Measurements from ENCODE around the gene KCNH3. TPM values are rescaled to one million over a fixed set of nuclear protein-coding genes. Genes with fewer than 3 reads are reported as not detected.

KCNH3 gene
- polyA plus RNA-seq, 1 donor from 2014 or later = 0.63 TPM

DNA sequence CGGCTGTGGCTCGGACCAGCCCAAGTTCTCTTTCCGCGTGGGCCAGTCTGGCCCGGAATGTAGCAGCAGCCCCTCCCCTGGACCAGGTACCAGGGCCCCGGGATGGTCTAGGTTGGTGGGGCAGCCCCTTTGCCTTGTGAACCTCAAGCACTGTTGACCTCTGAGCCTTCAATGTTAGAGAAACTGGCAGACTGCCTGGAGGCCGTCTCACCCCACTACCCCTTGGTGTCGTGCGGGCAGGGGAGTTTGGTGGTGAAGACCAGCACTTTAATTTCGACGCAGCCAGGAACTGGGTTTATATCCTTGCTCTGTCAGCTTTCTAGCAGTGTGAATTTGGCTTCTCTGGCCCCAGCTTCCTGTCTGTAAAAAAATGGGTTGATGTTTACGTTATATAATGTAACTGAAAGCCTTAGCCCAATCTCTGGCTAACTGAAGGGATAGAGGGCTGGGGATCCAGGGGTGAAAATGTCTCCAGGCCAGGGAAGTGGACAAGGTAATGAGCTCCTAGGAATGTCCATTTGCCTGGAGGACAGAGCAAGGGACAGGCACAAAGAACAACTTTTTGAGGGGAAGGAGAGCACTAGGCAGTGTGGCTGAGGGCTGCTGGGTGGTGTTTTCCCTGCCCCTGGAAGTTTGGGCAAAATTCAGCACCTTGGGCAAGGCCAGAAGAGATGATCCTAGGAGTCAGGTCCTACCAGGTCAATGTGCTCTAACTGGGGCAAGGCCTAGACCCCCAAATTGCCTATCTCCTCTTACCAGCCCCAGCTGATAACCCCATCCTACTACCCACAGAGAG is 17.8 kb downstream of the KCNH3 start:
- Histone ChIP-seq H2AFZ (ENCODE audit: low read depth, low read length) (no peak overlapping the region), H3F3A (ENCODE audit: insufficient read depth, low read length, poor library complexity, severe bottlenecking) (no peaks in the 10 kb centered on the region), H3K27me3 (ENCODE audit: insufficient read depth, low read depth, low read length) (no peaks in the 10 kb centered on the region), H3K4me2 (ENCODE audit: low read length) (no peak overlapping the region), H3K9ac (ENCODE audit: low read length) (no peak overlapping the region), H3K4me3 (ENCODE audit: low read length) (no peak overlapping the region), H3K9me2 (ENCODE audit: insufficient read depth, low read length) (no peaks in the 10 kb centered on the region), H3K36me3 (ENCODE audit: insufficient read depth, low read length) (no peaks in the 10 kb centered on the region), H3K27ac (ENCODE audit: low read length) (no peak overlapping the region), H3K79me2 (replicated peaks; ENCODE audit: insufficient read depth, low read length) (no peaks in the 10 kb centered on the region), H4K20me1 (ENCODE audit: insufficient read depth) (no peaks in the 10 kb centered on the region), H3K9me3 (ENCODE audit: low read length) (no peaks in the 10 kb centered on the region)
- TF ChIP-seq CTCF (IDR thresholded peaks at IDR 0.05; ENCODE audit: poor library complexity, severe bottlenecking) = no peak
- no peak for TF ChIP-seq TAF1 (IDR thresholded peaks at IDR 0.05; ENCODE audit: low read depth)
- TF ChIP-seq, protein P1, sequence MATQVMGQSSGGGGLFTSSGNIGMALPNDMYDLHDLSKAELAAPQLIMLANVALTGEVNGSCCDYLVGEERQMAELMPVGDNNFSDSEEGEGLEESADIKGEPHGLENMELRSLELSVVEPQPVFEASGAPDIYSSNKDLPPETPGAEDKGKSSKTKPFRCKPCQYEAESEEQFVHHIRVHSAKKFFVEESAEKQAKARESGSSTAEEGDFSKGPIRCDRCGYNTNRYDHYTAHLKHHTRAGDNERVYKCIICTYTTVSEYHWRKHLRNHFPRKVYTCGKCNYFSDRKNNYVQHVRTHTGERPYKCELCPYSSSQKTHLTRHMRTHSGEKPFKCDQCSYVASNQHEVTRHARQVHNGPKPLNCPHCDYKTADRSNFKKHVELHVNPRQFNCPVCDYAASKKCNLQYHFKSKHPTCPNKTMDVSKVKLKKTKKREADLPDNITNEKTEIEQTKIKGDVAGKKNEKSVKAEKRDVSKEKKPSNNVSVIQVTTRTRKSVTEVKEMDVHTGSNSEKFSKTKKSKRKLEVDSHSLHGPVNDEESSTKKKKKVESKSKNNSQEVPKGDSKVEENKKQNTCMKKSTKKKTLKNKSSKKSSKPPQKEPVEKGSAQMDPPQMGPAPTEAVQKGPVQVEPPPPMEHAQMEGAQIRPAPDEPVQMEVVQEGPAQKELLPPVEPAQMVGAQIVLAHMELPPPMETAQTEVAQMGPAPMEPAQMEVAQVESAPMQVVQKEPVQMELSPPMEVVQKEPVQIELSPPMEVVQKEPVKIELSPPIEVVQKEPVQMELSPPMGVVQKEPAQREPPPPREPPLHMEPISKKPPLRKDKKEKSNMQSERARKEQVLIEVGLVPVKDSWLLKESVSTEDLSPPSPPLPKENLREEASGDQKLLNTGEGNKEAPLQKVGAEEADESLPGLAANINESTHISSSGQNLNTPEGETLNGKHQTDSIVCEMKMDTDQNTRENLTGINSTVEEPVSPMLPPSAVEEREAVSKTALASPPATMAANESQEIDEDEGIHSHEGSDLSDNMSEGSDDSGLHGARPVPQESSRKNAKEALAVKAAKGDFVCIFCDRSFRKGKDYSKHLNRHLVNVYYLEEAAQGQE (IDR thresholded peaks at IDR 0.05; ENCODE audit: borderline replicate concordance) = no peak
- TF ChIP-seq EP300 (conservative IDR thresholded peaks at IDR 0.05; ENCODE audit: poor library complexity, severe bottlenecking) = no peak

DNA sequence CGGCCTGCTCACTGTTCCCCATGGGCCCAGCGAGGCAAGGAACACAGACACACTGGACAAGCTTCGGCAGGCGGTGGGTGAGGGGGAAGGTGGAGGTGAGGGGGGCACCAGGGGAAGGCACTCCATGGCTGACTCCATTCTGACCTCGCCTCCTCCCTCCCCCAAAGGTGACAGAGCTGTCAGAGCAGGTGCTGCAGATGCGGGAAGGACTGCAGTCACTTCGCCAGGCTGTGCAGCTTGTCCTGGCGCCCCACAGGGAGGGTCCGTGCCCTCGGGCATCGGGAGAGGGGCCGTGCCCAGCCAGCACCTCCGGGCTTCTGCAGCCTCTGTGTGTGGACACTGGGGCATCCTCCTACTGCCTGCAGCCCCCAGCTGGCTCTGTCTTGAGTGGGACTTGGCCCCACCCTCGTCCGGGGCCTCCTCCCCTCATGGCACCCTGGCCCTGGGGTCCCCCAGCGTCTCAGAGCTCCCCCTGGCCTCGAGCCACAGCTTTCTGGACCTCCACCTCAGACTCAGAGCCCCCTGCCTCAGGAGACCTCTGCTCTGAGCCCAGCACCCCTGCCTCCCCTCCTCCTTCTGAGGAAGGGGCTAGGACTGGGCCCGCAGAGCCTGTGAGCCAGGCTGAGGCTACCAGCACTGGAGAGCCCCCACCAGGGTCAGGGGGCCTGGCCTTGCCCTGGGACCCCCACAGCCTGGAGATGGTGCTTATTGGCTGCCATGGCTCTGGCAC is 18.5 kb downstream of the KCNH3 start:
- Histone ChIP-seq H3F3A (ENCODE audit: insufficient read depth, low read length, poor library complexity, severe bottlenecking) (no peaks in the 10 kb centered on the region), H3K79me2 (replicated peaks; ENCODE audit: insufficient read depth, low read length) (no peaks in the 10 kb centered on the region), H3K27me3 (ENCODE audit: insufficient read depth, low read depth, low read length) (no peaks in the 10 kb centered on the region), H2AFZ (ENCODE audit: low read depth, low read length) (no peak overlapping the region), H3K9ac (ENCODE audit: low read length) (no peak overlapping the region), H3K4me2 (ENCODE audit: low read length) (no peak overlapping the region), H3K4me3 (ENCODE audit: low read length) (no peak overlapping the region), H3K9me3 (ENCODE audit: low read length) (no peaks in the 10 kb centered on the region), H3K27ac (ENCODE audit: low read length) (no peak overlapping the region), H3K9me2 (ENCODE audit: insufficient read depth, low read length) (no peaks in the 10 kb centered on the region), H4K20me1 (ENCODE audit: insufficient read depth) (no peaks in the 10 kb centered on the region), H3K36me3 (ENCODE audit: insufficient read depth, low read length) (no peaks in the 10 kb centered on the region)
- TF ChIP-seq TAF1 (IDR thresholded peaks at IDR 0.05; ENCODE audit: low read depth) = no peak
- TF ChIP-seq EZH2 (IDR thresholded peaks at IDR 0.05; ENCODE audit: borderline replicate concordance, insufficient read depth, low read length, poor library complexity, severe bottlenecking) = no peak
- no peak for TF ChIP-seq MXI1 (conservative IDR thresholded peaks at IDR 0.05; ENCODE audit: poor library complexity, severe bottlenecking)
- TF ChIP-seq RAD21 (conservative IDR thresholded peaks at IDR 0.05) = no peak
- TF ChIP-seq SMC3 (conservative IDR thresholded peaks at IDR 0.05; ENCODE audit: poor library complexity) = no peak
- no peak for TF ChIP-seq CTCF (IDR thresholded peaks at IDR 0.05; ENCODE audit: poor library complexity, severe bottlenecking)
- TF ChIP-seq, protein P1 (IDR thresholded peaks at IDR 0.05; ENCODE audit: borderline replicate concordance) = no peak
- no peak for TF ChIP-seq POLR2AphosphoS5 (IDR thresholded peaks at IDR 0.05)
- TF ChIP-seq EP300 (conservative IDR thresholded peaks at IDR 0.05; ENCODE audit: poor library complexity, severe bottlenecking) = no peak
